RWPE2 (cell line): ENCODE measurements around the gene FNDC3B.

Experiments
- ATAC-seq: fragments of 200-7000 bp; cut with Tn5 transposase; 3 replicates; pipeline ENCODE4 v1.9.1; 2021; ENCODE audit warnings: low read depth
- DNase-seq: peaks from one replicate; pipeline ENCODE4 v3.0.0-alpha.2; 2020; ENCODE audit warnings: low spot score
- H3K27ac ChIP-seq: fragments of 450-650 bp; 2 replicates; pipeline ENCODE4 v1.5.1; 2017; ENCODE audit warnings: mild to moderate bottlenecking; ENCODE audit not compliant: poor library complexity, severe bottlenecking
- H3K27me3 ChIP-seq: fragments of 250-450 bp; sonication (Bioruptor Pico); 2 replicates; pipeline ENCODE4 v1.5.1; 2021; ENCODE audit warnings: mild to moderate bottlenecking, moderate library complexity; ENCODE audit not compliant: insufficient read depth, poor library complexity, severe bottlenecking
- H3K36me3 ChIP-seq: fragments of 250-450 bp; sonication (Bioruptor Pico); 2 replicates; pipeline ENCODE4 v1.5.1; 2020; ENCODE audit warnings: low read depth, mild to moderate bottlenecking, moderate library complexity
- H3K4me1 ChIP-seq: fragments of 250-450 bp; sonication (Bioruptor Pico); 2 replicates; pipeline ENCODE4 v1.5.1; 2021; ENCODE audit warnings: mild to moderate bottlenecking, moderate library complexity; ENCODE audit not compliant: insufficient read depth, poor library complexity, severe bottlenecking
- H3K4me3 ChIP-seq: fragments of 250-450 bp; sonication (Bioruptor Pico); 2 replicates; pipeline ENCODE4 v1.5.1; 2021; ENCODE audit warnings: mild to moderate bottlenecking, moderate library complexity; ENCODE audit not compliant: severe bottlenecking
- H3K9me3 ChIP-seq: fragments of 250-450 bp; sonication (Bioruptor Pico); 2 replicates; pipeline ENCODE4 v1.5.1; 2021; ENCODE audit warnings: mild to moderate bottlenecking, moderate library complexity; ENCODE audit not compliant: severe bottlenecking
- TF ChIP-seq, protein P1 (sequence below): fragments of 450-650 bp; IDR thresholded peaks from one replicate; pipeline ENCODE4 v1.5.1; 2017; ENCODE audit warnings: mild to moderate bottlenecking, moderate library complexity; ENCODE audit not compliant: poor library complexity, severe bottlenecking

Gene FNDC3B

DNA sequence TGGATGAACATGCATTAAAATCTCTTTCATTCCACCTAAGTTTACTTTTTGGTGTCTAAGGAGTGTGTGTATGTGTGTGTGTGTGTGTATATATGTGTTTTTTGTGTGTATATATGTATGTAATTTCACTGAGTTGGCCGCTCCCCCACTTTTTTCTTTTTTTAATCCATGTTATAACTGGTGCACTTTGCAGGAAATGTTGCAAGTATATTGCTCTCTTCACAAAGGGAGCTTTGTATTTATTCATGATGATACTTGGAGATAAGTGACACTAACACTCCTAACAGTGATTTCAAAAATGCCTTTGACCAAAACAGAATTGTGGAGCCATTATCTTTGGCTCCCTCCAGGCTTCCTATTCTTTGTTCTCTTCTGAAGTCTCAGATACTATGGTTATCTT is 95.8 kb downstream of the FNDC3B start:
- Histone ChIP-seq H3K36me3 (peaks cover 37% of the 10 kb centered on the region), H3K4me3 (no peak overlapping the region), H3K4me1 (peaks cover 80% of the 10 kb centered on the region), H3K27me3 (no peaks in the 10 kb centered on the region), H3K9me3 (no peaks in the 10 kb centered on the region), H3K27ac (peak overlapping the region; percentile 99)
- TF ChIP-seq, protein P1, sequence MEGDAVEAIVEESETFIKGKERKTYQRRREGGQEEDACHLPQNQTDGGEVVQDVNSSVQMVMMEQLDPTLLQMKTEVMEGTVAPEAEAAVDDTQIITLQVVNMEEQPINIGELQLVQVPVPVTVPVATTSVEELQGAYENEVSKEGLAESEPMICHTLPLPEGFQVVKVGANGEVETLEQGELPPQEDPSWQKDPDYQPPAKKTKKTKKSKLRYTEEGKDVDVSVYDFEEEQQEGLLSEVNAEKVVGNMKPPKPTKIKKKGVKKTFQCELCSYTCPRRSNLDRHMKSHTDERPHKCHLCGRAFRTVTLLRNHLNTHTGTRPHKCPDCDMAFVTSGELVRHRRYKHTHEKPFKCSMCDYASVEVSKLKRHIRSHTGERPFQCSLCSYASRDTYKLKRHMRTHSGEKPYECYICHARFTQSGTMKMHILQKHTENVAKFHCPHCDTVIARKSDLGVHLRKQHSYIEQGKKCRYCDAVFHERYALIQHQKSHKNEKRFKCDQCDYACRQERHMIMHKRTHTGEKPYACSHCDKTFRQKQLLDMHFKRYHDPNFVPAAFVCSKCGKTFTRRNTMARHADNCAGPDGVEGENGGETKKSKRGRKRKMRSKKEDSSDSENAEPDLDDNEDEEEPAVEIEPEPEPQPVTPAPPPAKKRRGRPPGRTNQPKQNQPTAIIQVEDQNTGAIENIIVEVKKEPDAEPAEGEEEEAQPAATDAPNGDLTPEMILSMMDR = no peak
- no peak for ATAC-seq
- no peak for DNase-seq

DNA sequence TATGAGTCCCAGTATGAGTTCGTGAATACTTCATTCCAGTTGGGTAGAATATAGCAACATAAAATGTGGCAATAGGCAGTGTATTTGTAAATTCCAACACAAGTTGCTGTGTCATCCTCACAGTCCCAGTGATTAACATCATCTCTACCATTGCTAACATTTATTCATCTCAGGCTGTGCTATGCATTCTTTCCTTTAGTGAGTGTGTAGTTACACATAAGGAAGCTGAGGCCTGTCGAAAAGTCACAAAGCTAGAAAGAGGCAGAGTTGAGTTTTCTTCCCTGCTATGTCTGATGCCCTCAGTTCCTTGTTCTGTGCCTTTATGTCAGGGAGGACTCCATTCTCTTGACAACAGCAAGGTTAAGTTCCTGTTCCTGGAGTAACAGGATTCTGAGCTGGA is 96.4 kb downstream of the FNDC3B start:
- ATAC-seq (no peak), DNase-seq (no peak)
- Histone ChIP-seq H3K4me1 (peaks cover 78% of the 10 kb centered on the region), H3K36me3 (peaks cover 37% of the 10 kb centered on the region), H3K4me3 (no peak overlapping the region), H3K27ac (peak overlapping the region; percentile 99), H3K27me3 (no peaks in the 10 kb centered on the region), H3K9me3 (no peaks in the 10 kb centered on the region)
- TF ChIP-seq, protein P1 = no peak

- peak overlapping the region; percentile 99 for H3K27ac ChIP-seq
- ATAC-seq = no peak
- no peak for DNase-seq
- no peak overlapping the region for H3K4me3 ChIP-seq
- no peaks in the 10 kb centered on the region for H3K27me3 ChIP-seq
- peaks cover 82% of the 10 kb centered on the region for H3K4me1 ChIP-seq
- no peaks in the 10 kb centered on the region for H3K9me3 ChIP-seq
- TF ChIP-seq, protein P1 = no peak
- peaks cover 36% of the 10 kb centered on the region for H3K36me3 ChIP-seq
Measured at GRCh38 chr3:172136330-172136729, 97.0 kb downstream of the FNDC3B start.

- peak; percentile 51 for ATAC-seq
- Histone ChIP-seq H3K27ac (peak overlapping the region; percentile 99), H3K27me3 (no peaks in the 10 kb centered on the region), H3K4me3 (no peak overlapping the region), H3K4me1 (peaks cover 94% of the 10 kb centered on the region), H3K9me3 (no peaks in the 10 kb centered on the region), H3K36me3 (peaks cover 29% of the 10 kb centered on the region)
- no peak for DNase-seq
- TF ChIP-seq, protein P1 = no peak
Measured at GRCh38 chr3:172137287-172138192, 98.2 kb downstream of the FNDC3B start.

DNA sequence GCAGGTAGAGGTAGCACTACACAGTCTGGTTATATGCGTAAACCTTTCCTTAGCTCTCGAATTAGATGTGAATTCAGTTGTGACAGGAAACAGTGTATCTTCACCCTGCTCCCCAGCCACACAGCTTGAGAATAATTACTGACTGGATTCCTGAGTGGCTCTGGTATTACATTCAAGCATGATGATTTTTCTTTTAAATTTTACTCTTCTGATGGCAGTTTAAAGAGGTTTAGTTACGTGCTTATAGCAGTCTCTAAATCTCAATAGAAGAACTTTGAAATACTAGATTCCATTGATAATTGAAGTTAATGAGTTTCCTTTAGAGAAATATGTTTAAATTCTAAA is 98.8 kb downstream of the FNDC3B start:
- Histone ChIP-seq H3K9me3 (no peaks in the 10 kb centered on the region), H3K27me3 (no peaks in the 10 kb centered on the region), H3K36me3 (peaks cover 33% of the 10 kb centered on the region), H3K27ac (peak overlapping the region; percentile 99), H3K4me1 (peaks cover 98% of the 10 kb centered on the region), H3K4me3 (no peak overlapping the region)
- ATAC-seq (no peak), DNase-seq (no peak)
- TF ChIP-seq, protein P1 = no peak
